ENCODE data around the gene TXNDC2. TPM values are rescaled to one million over a fixed set of nuclear protein-coding genes. Genes with fewer than 3 reads are reported as not detected.

The TXNDC2 gene
- total RNA-seq, 4 donors from 2014 or later = not detected

- TF ChIP-seq POLR2A (IDR thresholded peaks at IDR 0.05) (no peak), CTCF (IDR thresholded peaks at IDR 0.05 in 4 of 5, conservative IDR thresholded peaks at IDR 0.05 in 1 of 5) (no peak)
- DNase-seq (no peak), ATAC-seq (no peak)
- Histone ChIP-seq H3K36me3 (no peaks in the 10 kb centered on the region), H3K27me3 (no peaks in the 10 kb centered on the region), H3K9me3 (no peaks in the 10 kb centered on the region), H3K4me1 (peaks cover 0 to 8% of the 10 kb centered on the region in 2 donors), H3K4me3 (no peak overlapping the region), H3K27ac (no peak overlapping the region)
- intact Hi-C loops (cut with DNase I; ENCODE audit: low total_unique reads) = no loop called here
- in situ Hi-C loops (cut with MboI; ENCODE audit: low sequenced_read_pairs in 4 of 4) = no loop called here
These were observed 23.1 kb upstream of the TXNDC2 start for GRCh38 chr18:9862686-9863085.

GRCh38 chr18:9863282-9863681 is 22.5 kb upstream of the TXNDC2 start:
- ATAC-seq (no peak), DNase-seq (no peak)
- intact Hi-C loops (cut with DNase I; ENCODE audit: low total_unique reads) (no loop called here), in situ Hi-C loops (cut with MboI; ENCODE audit: low sequenced_read_pairs in 4 of 4) (no loop called here)
- TF ChIP-seq POLR2A (IDR thresholded peaks at IDR 0.05) (no peak), CTCF (IDR thresholded peaks at IDR 0.05 in 4 of 5, conservative IDR thresholded peaks at IDR 0.05 in 1 of 5) (no peak)
- Histone ChIP-seq H3K9me3 (no peaks in the 10 kb centered on the region), H3K36me3 (no peaks in the 10 kb centered on the region), H3K27ac (no peak overlapping the region), H3K4me3 (no peak overlapping the region), H3K27me3 (no peaks in the 10 kb centered on the region), H3K4me1 (peaks cover 0 to 5% of the 10 kb centered on the region in 2 donors)

GRCh38 chr18:9865764-9866490 is 19.8 kb upstream of the TXNDC2 start:
- H3K27me3 ChIP-seq = no peaks in the 10 kb centered on the region
- no peak overlapping the region for H3K27ac ChIP-seq
- no peaks in the 10 kb centered on the region for H3K36me3 ChIP-seq
- in situ Hi-C loops (cut with MboI; ENCODE audit: low sequenced_read_pairs in 4 of 4) (no loop called here), intact Hi-C loops (cut with DNase I; ENCODE audit: low total_unique reads) (no loop called here)
- DNase-seq = no peak
- no peaks in the 10 kb centered on the region for H3K4me1 ChIP-seq
- ATAC-seq = no peak
- H3K9me3 ChIP-seq = no peaks in the 10 kb centered on the region
- H3K4me3 ChIP-seq = no peak overlapping the region
- no peak for TF ChIP-seq POLR2A (IDR thresholded peaks at IDR 0.05)
- no peak for TF ChIP-seq CTCF (IDR thresholded peaks at IDR 0.05 in 4 of 5, conservative IDR thresholded peaks at IDR 0.05 in 1 of 5)

GRCh38 chr18:9866627-9867026 is 19.1 kb upstream of the TXNDC2 start:
- DNase-seq (no peak), ATAC-seq (no peak)
- no peaks in the 10 kb centered on the region for H3K36me3 ChIP-seq
- H3K4me3 ChIP-seq = no peak overlapping the region
- no peaks in the 10 kb centered on the region for H3K9me3 ChIP-seq
- intact Hi-C loops (cut with DNase I; ENCODE audit: low total_unique reads) (no loop called here), in situ Hi-C loops (cut with MboI; ENCODE audit: low sequenced_read_pairs in 4 of 4) (no loop called here)
- no peaks in the 10 kb centered on the region for H3K4me1 ChIP-seq
- no peaks in the 10 kb centered on the region for H3K27me3 ChIP-seq
- TF ChIP-seq CTCF (IDR thresholded peaks at IDR 0.05 in 4 of 5, conservative IDR thresholded peaks at IDR 0.05 in 1 of 5) = no peak
- no peak overlapping the region for H3K27ac ChIP-seq
